Measurements from ENCODE around the gene SOST. TPM values are rescaled to one million over a fixed set of nuclear protein-coding genes. Genes with fewer than 3 reads are reported as not detected.

Gene SOST
- total and polyA plus RNA-seq, 8 donors = not detected

- no peaks in the 10 kb centered on the region for H3K36me3 ChIP-seq
- H3K4me3 ChIP-seq = no peak overlapping the region
- H3K9me3 ChIP-seq = no peaks in the 10 kb centered on the region
- H3K27ac ChIP-seq = no peak overlapping the region
- DNase-seq = no peak
- no peak for TF ChIP-seq CTCF (IDR thresholded peaks at IDR 0.05)
- no peaks in the 10 kb centered on the region for H3K4me1 ChIP-seq
- no peak for FAIRE-seq
- ATAC-seq = no peak
- 96 to 100% methylated on average over 2 of the region's 2 CpGs for WGBS, 2 donors
- H3K27me3 ChIP-seq = no peaks in the 10 kb centered on the region
- intact Hi-C loops (cut with DNase I) = no loop called here
These were observed 25.6 kb downstream of the SOST start for GRCh38 chr17:43732958-43733357.

DNA sequence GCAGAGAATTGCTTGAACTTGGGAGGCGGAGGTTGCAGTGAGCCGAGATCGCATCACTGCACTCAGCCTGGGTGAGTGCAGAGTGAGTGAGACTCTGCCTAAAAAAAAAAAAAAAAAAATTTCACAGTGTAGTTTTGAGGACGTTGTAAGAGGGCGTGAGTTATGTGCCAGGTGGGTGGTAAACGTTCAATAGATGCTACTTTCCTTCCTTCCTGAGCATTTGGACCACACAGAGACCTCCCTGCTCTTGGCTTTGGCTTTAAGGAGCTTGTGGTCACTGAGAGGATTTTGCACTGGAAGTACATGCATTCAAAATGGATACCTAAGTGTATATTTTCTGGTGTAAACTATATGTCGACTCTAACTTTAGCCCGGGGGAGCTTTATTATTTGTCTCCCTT lies 30.5 kb downstream of the SOST start:
- no peak for ATAC-seq
- Histone ChIP-seq H3K27me3 (no peaks in the 10 kb centered on the region), H3K4me3 (no peak overlapping the region), H3K4me1 (peaks cover 0 to 5% (median 0%) of the 10 kb centered on the region in 3 donors), H3K9me3 (no peaks in the 10 kb centered on the region), H3K36me3 (no peaks in the 10 kb centered on the region), H3K27ac (no peak overlapping the region)
- WGBS, 2 donors = 76 to 77% methylated on average over 8 of the region's 8 CpGs
- no peak for TF ChIP-seq CTCF (IDR thresholded peaks at IDR 0.05)
- intact Hi-C loops (cut with DNase I) = no loop called here
- FAIRE-seq = no peak
- DNase-seq = no peak

GRCh38 chr17:43723697-43724359 lies 34.8 kb downstream of the SOST start:
- no peak for TF ChIP-seq CTCF (IDR thresholded peaks at IDR 0.05)
- Histone ChIP-seq H3K27ac (peak overlapping the region; percentile 5 to 19 (median 12)), H3K4me3 (no peak overlapping the region), H3K36me3 (no peaks in the 10 kb centered on the region), H3K27me3 (no peaks in the 10 kb centered on the region), H3K4me1 (peaks cover 0 to 5% (median 0%) of the 10 kb centered on the region in 3 donors), H3K9me3 (no peaks in the 10 kb centered on the region)
- WGBS, 2 donors = 55 to 69% methylated on average over 6 of the region's 6 CpGs
- intact Hi-C loops (cut with DNase I) = no loop called here
- DNase-seq (peak in 1 of 6 donors; percentile 24), FAIRE-seq (no peak), ATAC-seq (no peak)

DNA sequence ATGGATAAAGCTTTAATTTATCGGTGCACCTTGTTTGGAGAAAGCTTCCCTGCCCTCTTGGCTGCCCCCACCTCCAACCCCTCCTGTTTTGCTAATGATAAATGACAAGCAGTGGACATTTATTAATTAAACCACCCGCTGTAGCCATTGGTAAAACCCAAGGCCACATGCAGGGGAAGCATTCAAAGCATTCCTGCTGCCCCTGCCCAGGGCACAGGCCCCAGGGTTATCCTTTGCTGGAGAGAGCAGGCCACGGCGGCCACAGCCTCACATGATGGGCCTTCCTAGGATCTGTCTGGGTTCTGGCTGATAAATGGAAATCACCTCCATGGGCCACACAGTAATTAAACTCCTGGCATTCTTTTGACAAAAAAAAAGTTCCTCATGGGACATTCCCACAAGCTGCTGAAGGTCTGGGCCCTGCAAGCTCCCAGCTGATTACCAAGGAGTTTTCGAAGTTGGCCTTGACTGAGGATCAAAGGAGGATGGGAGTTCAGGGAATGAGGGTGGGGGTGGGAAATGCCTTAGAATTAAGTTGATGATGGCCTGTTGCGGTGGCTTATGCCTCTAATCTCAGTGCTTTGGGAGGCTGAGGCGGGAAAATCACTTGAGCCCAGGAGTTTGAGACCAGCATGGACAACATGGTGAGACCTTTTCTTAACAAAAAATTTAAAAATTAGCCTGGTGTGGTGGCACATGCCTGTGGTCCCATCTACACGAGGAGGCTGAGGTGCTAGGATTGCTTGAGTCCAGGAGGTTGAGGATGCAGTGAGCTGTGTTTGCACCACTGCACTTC lies 35.5 kb downstream of the SOST start:
- intact Hi-C loops (cut with DNase I) = no loop called here
- Histone ChIP-seq H3K27ac (peak overlapping the region; percentile 5 to 22 (median 14)), H3K36me3 (no peaks in the 10 kb centered on the region), H3K9me3 (no peaks in the 10 kb centered on the region), H3K4me3 (no peak overlapping the region), H3K27me3 (no peaks in the 10 kb centered on the region), H3K4me1 (peaks cover 0 to 5% (median 0%) of the 10 kb centered on the region in 3 donors)
- ATAC-seq (peak in 3 of 4 donors; percentile 34 to 61 (median 47)), FAIRE-seq (no peak), DNase-seq (peak in 4 of 6 donors; percentile 39 to 75 (median 53))
- 56 to 59% methylated on average over 8 of the region's 8 CpGs for WGBS, 2 donors
- no peak for TF ChIP-seq CTCF (IDR thresholded peaks at IDR 0.05)

GRCh38 chr17:43722269-43722619 lies 36.3 kb downstream of the SOST start:
- Histone ChIP-seq H3K27me3 (no peaks in the 10 kb centered on the region), H3K9me3 (no peaks in the 10 kb centered on the region), H3K27ac (peak overlapping the region in 1 of 4 donors; percentile 22), H3K4me3 (no peak overlapping the region), H3K4me1 (peaks cover 0 to 5% (median 0%) of the 10 kb centered on the region in 3 donors), H3K36me3 (no peaks in the 10 kb centered on the region)
- intact Hi-C loops (cut with DNase I) = no loop called here
- ATAC-seq (no peak), FAIRE-seq (no peak), DNase-seq (no peak)
- 94 to 99% methylated on average over 3 of the region's 3 CpGs for WGBS, 2 donors
- no peak for TF ChIP-seq CTCF (IDR thresholded peaks at IDR 0.05)
